Measurements from ENCODE around the gene RTN1.

DNA sequence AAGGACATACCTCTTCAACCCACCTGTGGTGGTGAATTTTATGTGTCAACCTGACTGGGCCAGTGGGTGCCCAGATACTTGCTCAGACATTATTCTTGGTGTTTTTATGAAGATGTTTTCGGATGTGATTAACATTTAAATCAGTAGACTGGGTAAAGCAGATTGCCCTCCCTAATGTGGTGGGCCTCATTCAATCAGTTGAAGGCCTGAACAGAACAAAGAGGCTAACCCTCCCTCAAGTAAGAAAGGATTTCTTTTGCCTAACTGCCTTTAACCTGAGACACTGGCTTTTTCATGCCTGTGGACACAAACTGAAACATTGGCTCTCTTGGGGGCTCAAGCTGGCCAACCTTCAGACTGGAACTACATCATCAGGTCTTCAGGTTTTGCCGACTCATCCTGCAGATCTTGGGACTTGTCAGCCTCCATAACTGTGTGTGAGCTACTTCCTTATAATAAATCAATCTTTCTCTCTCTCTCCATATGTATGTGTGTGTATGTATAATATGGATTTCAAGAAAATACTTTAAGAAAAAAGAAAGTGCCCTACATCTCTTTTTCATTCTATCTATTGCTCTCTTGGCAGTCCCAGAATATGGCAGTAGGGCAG lies 39.4 kb downstream of the RTN1 start:
- no peak for TF ChIP-seq POLR2A (IDR thresholded peaks at IDR 0.05; ENCODE audit: low read length)
- no peak for TF ChIP-seq GATA1 (IDR thresholded peaks at IDR 0.05; ENCODE audit: low read depth, low read length)

All from erythroblast (primary cell).